Activated T-cell treated with anti-CD3 and anti-CD28 coated beads for 24 hours (primary cell): ENCODE data around the gene TMC4.

Experiments used
- DNase-seq: peaks from one replicate; pipeline ENCODE4 v3.0.0-alpha.2; 2020; ENCODE audit warnings: low read depth

TMC4 gene

GRCh38 chr19:54129617-54129996 lies 43.4 kb downstream of the TMC4 start:
- DNase-seq = no peak

- no peak for DNase-seq
These were observed 44.0 kb downstream of the TMC4 start for GRCh38 chr19:54128796-54129616.

- no peak for DNase-seq
These were observed 44.6 kb downstream of the TMC4 start for GRCh38 chr19:54128441-54128725.

- no peak for DNase-seq
These were observed 45.1 kb downstream of the TMC4 start for GRCh38 chr19:54127688-54128440.

GRCh38 chr19:54125713-54126112 lies 47.2 kb downstream of the TMC4 start:
- DNase-seq = no peak

- DNase-seq = no peak
These were observed 48.6 kb downstream of the TMC4 start for GRCh38 chr19:54124393-54124792.

GRCh38 chr19:54123682-54124081 lies 49.3 kb downstream of the TMC4 start:
- no peak for DNase-seq

GRCh38 chr19:54121259-54121658 lies 51.7 kb downstream of the TMC4 start:
- DNase-seq = no peak

- peak; percentile 94 for DNase-seq
These were observed 57.6 kb downstream of the TMC4 start, which contains the start of the genes PRPF31 and TFPT for GRCh38 chr19:54115109-54116063. TSS of gene PRPF31 (plus strand) at chr19:54115754. CDS start at chr19:54118279, 2,525 bp downstream. TSS of gene TFPT (minus strand) at chr19:54115657. CDS start at chr19:54115269, 388 bp downstream.

- no peak for DNase-seq
These were observed 58.4 kb downstream of the TMC4 start for GRCh38 chr19:54114340-54115108.
